GM18526 (cell line): ENCODE measurements around the gene CYTH3.

Experiments
- POLR2A ChIP-seq: IDR thresholded peaks from 3 replicates; pipeline ENCODE4 v1.6.1; 2011; ENCODE audit not compliant: insufficient read length; ENCODE audit errors: extremely low read depth

Gene CYTH3

GRCh38 chr7:6198689-6199595, 73.5 kb downstream of the CYTH3 start:
- TF ChIP-seq POLR2A = no peak

- no peak for TF ChIP-seq POLR2A
These were observed 74.4 kb downstream of the CYTH3 start for GRCh38 chr7:6197801-6198551.

GRCh38 chr7:6193709-6194108, 78.7 kb downstream of the CYTH3 start:
- no peak for TF ChIP-seq POLR2A

- no peak for TF ChIP-seq POLR2A
These were observed 84.0 kb downstream of the CYTH3 start for GRCh38 chr7:6188389-6188788.

- no peak for TF ChIP-seq POLR2A
These were observed 85.8 kb downstream of the CYTH3 start for GRCh38 chr7:6186577-6186976.

GRCh38 chr7:6182993-6183392, 89.4 kb downstream of the CYTH3 start:
- no peak for TF ChIP-seq POLR2A

GRCh38 chr7:6181136-6181535, 91.3 kb downstream of the CYTH3 start:
- no peak for TF ChIP-seq POLR2A

GRCh38 chr7:6180344-6180725, 92.1 kb downstream of the CYTH3 start:
- TF ChIP-seq POLR2A = no peak

- no peak for TF ChIP-seq POLR2A
These were observed 92.6 kb downstream of the CYTH3 start for GRCh38 chr7:6179620-6180343.

GRCh38 chr7:6178298-6179029, 94.0 kb downstream of the CYTH3 start:
- no peak for TF ChIP-seq POLR2A

GRCh38 chr7:6175645-6176044, 96.8 kb downstream of the CYTH3 start:
- TF ChIP-seq POLR2A = no peak

GRCh38 chr7:6172910-6173295, 99.5 kb downstream of the CYTH3 start:
- no peak for TF ChIP-seq POLR2A

- no peak for TF ChIP-seq POLR2A
These were observed 100.1 kb downstream of the CYTH3 start for GRCh38 chr7:6172224-6172909.

- no peak for TF ChIP-seq POLR2A
These were observed 100.7 kb downstream of the CYTH3 start for GRCh38 chr7:6171532-6172223.
